IMR-90 (cell line): ENCODE measurements around the gene PBXIP1. TPM values are rescaled to one million over a fixed set of nuclear protein-coding genes. Genes with fewer than 3 reads are reported as not detected.

ENCODE experiments used
- ATAC-seq: fragments of 200-7000 bp; cut with Tn5 transposase; 2 replicates; pipeline ENCODE4 v1.9.1; 2020; ENCODE audit warnings: low read depth, mild to moderate bottlenecking, moderate library complexity
- BruUV-seq: library from RNA; stranded (reverse); fragments of 400-500 nt; replicated peaks from 2 replicates; lab custom pipeline; 2021; lab: Mats Ljungman, UMichigan
- CTCF ChIA-PET: fragments of 300-600 bp; formaldehyde crosslinking; extraction: SDS; loops from one replicate; lab custom pipeline; 2021; ENCODE audit warnings: antibody characterized with exemption; lab: Yijun Ruan, JAX
- POLR2A ChIA-PET: fragments of 300-600 bp; sonication (Branson Sonifier 250); formaldehyde crosslinking; loops from one replicate; lab custom pipeline; 2022; ENCODE audit warnings: antibody characterized with exemption; ENCODE audit not compliant: unreplicated experiment; lab: Charles Lee
- DNase-seq: peaks from one replicate; pipeline ENCODE4 v3.0.0; 2013
- H2AFZ ChIP-seq: replicated peaks from 2 replicates; pipeline ENCODE3; 2013; ENCODE audit warnings: low read length, mild to moderate bottlenecking; ENCODE audit not compliant: poor library complexity
- H2AK5ac ChIP-seq: 2 replicates; pipeline ENCODE4 v1.6.1; 2013; ENCODE audit warnings: low read depth, low read length, inconsistent platforms
- H2AK9ac ChIP-seq: replicated peaks from 2 replicates; pipeline ENCODE3; 2013; ENCODE audit warnings: mild to moderate bottlenecking, low read depth, low read length, moderate library complexity; ENCODE audit not compliant: poor library complexity
- H2BK120ac ChIP-seq: 2 replicates; pipeline ENCODE4 v1.6.1; 2013; ENCODE audit warnings: low read depth, low read length, inconsistent platforms
- H2BK15ac ChIP-seq: 3 replicates; pipeline ENCODE4 v1.6.1; 2013; ENCODE audit warnings: low read depth, low read length, inconsistent platforms
- H2BK20ac ChIP-seq: 2 replicates; pipeline ENCODE4 v1.6.1; 2013; ENCODE audit warnings: low read depth, mild to moderate bottlenecking, inconsistent platforms, low read length, moderate library complexity
- H2BK5ac ChIP-seq: 2 replicates; pipeline ENCODE4 v1.6.1; 2013; ENCODE audit warnings: mild to moderate bottlenecking, low read depth, low read length, inconsistent platforms; ENCODE audit not compliant: poor library complexity, severe bottlenecking
- H3K14ac ChIP-seq: replicated peaks from 2 replicates; pipeline ENCODE4 v1.6.1; 2013; ENCODE audit warnings: low read depth, low read length, inconsistent platforms
- H3K18ac ChIP-seq: 2 replicates; pipeline ENCODE4 v1.6.1; 2013; ENCODE audit warnings: low read depth, low read length, control low read depth
- H3K23ac ChIP-seq: 2 replicates; pipeline ENCODE4 v1.6.1; 2013; ENCODE audit warnings: low read depth, low read length, inconsistent platforms
- H3K27ac ChIP-seq: 2 replicates; pipeline ENCODE4 v1.5.1; 2013; ENCODE audit warnings: mild to moderate bottlenecking, control low read depth, low read length; ENCODE audit not compliant: insufficient read depth
- H3K27me3 ChIP-seq: 2 replicates; pipeline ENCODE4 v1.6.1; 2013; ENCODE audit warnings: low read length; ENCODE audit not compliant: control insufficient read depth, insufficient read depth
- H3K36me3 ChIP-seq: 2 replicates; pipeline ENCODE4 v1.6.1; 2013; ENCODE audit warnings: low read length, mixed read lengths; ENCODE audit not compliant: control insufficient read depth, insufficient read depth
- H3K4ac ChIP-seq: 2 replicates; pipeline ENCODE4 v1.6.1; 2013; ENCODE audit warnings: low read depth, low read length, inconsistent platforms
- H3K4me1 ChIP-seq: 2 replicates; pipeline ENCODE4 v1.6.1; 2013; ENCODE audit warnings: low read length, mixed read lengths; ENCODE audit not compliant: control insufficient read depth, insufficient read depth
- H3K4me2 ChIP-seq: 2 replicates; pipeline ENCODE4 v1.6.1; 2013; ENCODE audit warnings: low read depth, mild to moderate bottlenecking, control low read depth, low read length, moderate library complexity
- H3K4me3 ChIP-seq: 2 replicates; pipeline ENCODE4 v1.5.1; 2013; ENCODE audit warnings: low read depth, mild to moderate bottlenecking, control low read depth, low read length, moderate library complexity; ENCODE audit not compliant: insufficient read depth
- H3K56ac ChIP-seq: 2 replicates; pipeline ENCODE4 v1.6.1; 2013; ENCODE audit warnings: low read length, inconsistent platforms; ENCODE audit not compliant: insufficient read depth; ENCODE audit errors: extremely low read depth
- H3K79me1 ChIP-seq, 2 experiments: 2 replicates each; pipeline ENCODE4 v1.6.1; 2013; ENCODE audit warnings: low read length in 2 of 2, inconsistent platforms in 1 of 2, low read depth in 1 of 2
- H3K9ac ChIP-seq: 2 replicates; pipeline ENCODE4 v1.6.1; 2013; ENCODE audit warnings: low read depth, low read length, control low read depth
- H3K9me1 ChIP-seq: 2 replicates; pipeline ENCODE4 v1.6.1; 2013; ENCODE audit warnings: low read length, inconsistent platforms; ENCODE audit not compliant: insufficient read depth
- H3K9me3 ChIP-seq: 2 replicates; pipeline ENCODE4 v1.6.1; 2013; ENCODE audit warnings: low read length; ENCODE audit not compliant: control insufficient read depth, insufficient read depth
- H4K20me1 ChIP-seq: 2 replicates; pipeline ENCODE4 v1.6.1; 2013; ENCODE audit warnings: low read length, inconsistent platforms; ENCODE audit not compliant: insufficient read depth
- H4K5ac ChIP-seq: 2 replicates; pipeline ENCODE4 v1.6.1; 2013; ENCODE audit warnings: mild to moderate bottlenecking, low read depth, low read length, control low read depth
- H4K8ac ChIP-seq, 2 experiments: 2 replicates each; pipeline ENCODE4 v1.6.1; 2013; ENCODE audit warnings: low read depth in 2 of 2, low read length in 2 of 2, control low read depth in 1 of 2, inconsistent platforms in 1 of 2
- H4K91ac ChIP-seq: 2 replicates; pipeline ENCODE4 v1.6.1; 2013; ENCODE audit warnings: low read depth, low read length, inconsistent platforms; ENCODE audit not compliant: insufficient read depth
- BHLHE40 ChIP-seq: fragments of 150-350 bp; IDR thresholded peaks from 2 replicates; pipeline ENCODE4 v1.6.1; 2016; ENCODE audit warnings: mild to moderate bottlenecking, low read depth, low read length
- CTCF ChIP-seq: conservative IDR thresholded peaks from 2 replicates; pipeline ENCODE4 v1.5.1; 2012; ENCODE audit warnings: mild to moderate bottlenecking, low read depth, low read length, improper control_type of control experiment
- ELK1 ChIP-seq: fragments of 150-350 bp; IDR thresholded peaks from 2 replicates; pipeline ENCODE4 v1.6.1; 2016; ENCODE audit warnings: low read depth, mild to moderate bottlenecking, low read length, moderate library complexity, borderline replicate concordance
- FOS ChIP-seq: fragments of 150-350 bp; IDR thresholded peaks from 2 replicates; pipeline ENCODE4 v1.6.1; 2016; ENCODE audit warnings: low read depth, low read length
- MAFK ChIP-seq: IDR thresholded peaks from 2 replicates; pipeline ENCODE4 v1.6.1; 2012; ENCODE audit warnings: low read depth, low read length, improper control_type of control experiment
- MXI1 ChIP-seq: IDR thresholded peaks from 2 replicates; pipeline ENCODE4 v1.6.1; 2012; ENCODE audit warnings: low read depth, mild to moderate bottlenecking, low read length, moderate library complexity, borderline replicate concordance
- NFE2L2 ChIP-seq: fragments of 150-350 bp; IDR thresholded peaks from 2 replicates; pipeline ENCODE4 v1.6.1; 2016; ENCODE audit warnings: low read depth, mild to moderate bottlenecking, low read length
- POLR2A ChIP-seq: IDR thresholded peaks from 2 replicates; pipeline ENCODE4 v1.6.1; 2012; ENCODE audit warnings: mild to moderate bottlenecking, low read depth, low read length
- SMC3 ChIP-seq: fragments of 150-350 bp; IDR thresholded peaks from 2 replicates; pipeline ENCODE4 v1.6.1; 2016; ENCODE audit warnings: low read depth, mild to moderate bottlenecking, antibody characterized with exemption, low read length, moderate library complexity
- USF2 ChIP-seq: fragments of 150-350 bp; IDR thresholded peaks from 2 replicates; pipeline ENCODE4 v1.6.1; 2017; ENCODE audit warnings: mild to moderate bottlenecking, antibody characterized with exemption, low read length, low read depth
- WGBS, 2 experiments: methylation state at CpG; one replicate each; pipeline versions ENCODE4 v1.1.5 to v1.1.7; 2013; ENCODE audit warnings: missing lambda C conversion rate in 2 of 2; ENCODE audit not compliant: insufficient read length in 1 of 2; ENCODE audit errors: extremely low coverage in 2 of 2; 5-methylcytosine and 5-hydroxymethylcytosine counted together
- dilution Hi-C: fragments of 300-500 bp; cut with HindIII; formaldehyde crosslinking; loops from one replicate; pipeline ENCODE4 v1.14.3; 2018; ENCODE audit warnings: low sequenced_read_pairs; ENCODE audit not compliant: unreplicated experiment
- in situ Hi-C: fragments of 300-500 bp; cut with MboI; formaldehyde crosslinking; loops from 3 replicates; pipeline ENCODE4 v1.14.3; 2019; ENCODE audit warnings: low sequenced_read_pairs, inconsistent platforms, mixed read lengths
- intact Hi-C: fragments of 100-400 bp; cut with micrococcal nuclease; formaldehyde crosslinking; loops from 2 replicates; pipeline ENCODE4 v1.10.0; 2022
- polyA plus RNA-seq, 3 experiments: library from polyadenylated mRNA; depleted of rRNA; stranded (reverse); fragments of >200 nt; gene quantifications; 2 replicates each; pipeline ENCODE4 v1.2.3, GENCODE V29; 2012; ENCODE audit warnings: low replicate concordance in 1 of 3
- total RNA-seq: library from RNA; depleted of rRNA; stranded (reverse); fragments of >200 nt; gene quantifications from 2 replicates; pipeline ENCODE4 v1.2.3, GENCODE V29; 2012

The PBXIP1 gene
- total and polyA plus RNA-seq, 2 of the 4 experiments (the other 2 are of a cell fraction) = 28.3 to 44.2 TPM

GRCh38 chr1:154951901-154952657 is 3.8 kb downstream of the PBXIP1 start:
- TF ChIP-seq NFE2L2 (no peak), USF2 (no peak), FOS (no peak), CTCF (no peak), ELK1 (no peak), BHLHE40 (no peak), MXI1 (no peak), POLR2A (no peak), MAFK (no peak), SMC3 (no peak)
- intact Hi-C loops = no loop called here
- H4K91ac ChIP-seq = no peak overlapping the region
- H4K8ac ChIP-seq = no peak overlapping the region
- H3K56ac ChIP-seq = no peak overlapping the region
- no peak overlapping the region for H4K5ac ChIP-seq
- no peak overlapping the region for H3K23ac ChIP-seq
- H3K4me1 ChIP-seq = peaks cover 11% of the 10 kb centered on the region
- ChIA-PET POLR2A (no interaction called here), CTCF (no interaction called here)
- H3K27me3 ChIP-seq = no peaks in the 10 kb centered on the region
- H3K14ac ChIP-seq = no peak overlapping the region
- no peak overlapping the region for H3K4me2 ChIP-seq
- H2BK15ac ChIP-seq = no peak overlapping the region
- no peak overlapping the region for H3K4me3 ChIP-seq
- 66% methylated on average over 2 of the region's 15 CpGs; no CpG with 5 or more reads in 1 of the 2 experiments for WGBS, 2 experiments
- H2BK5ac ChIP-seq = no peak overlapping the region
- dilution Hi-C loops = no loop called here
- no peaks in the 10 kb centered on the region for H3K9me3 ChIP-seq
- H3K27ac ChIP-seq = no peak overlapping the region
- H3K9ac ChIP-seq = no peak overlapping the region
- no peak overlapping the region for H3K18ac ChIP-seq
- no peak overlapping the region for H3K4ac ChIP-seq
- H2AFZ ChIP-seq = peak overlapping the region; percentile 57
- no peak overlapping the region for H2AK5ac ChIP-seq
- in situ Hi-C loops = loop anchor here (10.0 kb wide), 1 partner anchor 103 kb away; the partner anchor contains the start of gene ADAM15
- peaks cover 24% of the 10 kb centered on the region for H3K36me3 ChIP-seq
- BruUV-seq = no TSS peak
- ATAC-seq = no peak
- peaks cover 14% of the 10 kb centered on the region for H4K20me1 ChIP-seq
- H3K79me1 ChIP-seq = peaks cover 4 to 34% of the 10 kb centered on the region in 2 experiments; a peak in 3 of 4 replicates
- no peak overlapping the region for H2BK120ac ChIP-seq
- no peak overlapping the region for H2BK20ac ChIP-seq
- H3K9me1 ChIP-seq = peaks cover 9% of the 10 kb centered on the region
- no peak for DNase-seq
- no peak overlapping the region for H2AK9ac ChIP-seq
